Activated naive CD4-positive, alpha-beta T cell (primary cell): ENCODE measurements around the gene BRS3.

Source experiments
- DNase-seq, 4 experiments: peaks; one replicate each; lab custom pipeline; 2025; lab: John Stamatoyannopoulos, UW

Gene BRS3

DNA sequence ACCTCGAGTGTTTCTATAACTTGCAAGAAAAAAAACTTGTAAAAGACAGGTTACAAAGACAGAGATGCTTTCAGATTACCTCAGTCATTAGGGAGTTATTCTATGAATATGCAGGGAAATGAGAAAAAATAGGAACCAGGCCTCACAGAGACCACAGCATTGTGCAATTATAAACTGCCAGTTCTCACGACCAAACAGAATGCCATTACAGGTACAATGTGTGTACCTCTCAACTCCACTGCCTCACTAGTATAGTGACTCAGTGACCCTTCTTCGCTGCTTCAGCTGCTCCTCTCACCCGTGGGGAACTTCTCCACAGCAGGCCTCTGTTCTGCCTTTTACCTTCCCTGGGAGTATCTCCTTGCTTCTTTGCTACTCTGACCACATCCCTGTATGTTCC is 7.3 kb downstream of the BRS3 start:
- DNase-seq: no peak

DNA sequence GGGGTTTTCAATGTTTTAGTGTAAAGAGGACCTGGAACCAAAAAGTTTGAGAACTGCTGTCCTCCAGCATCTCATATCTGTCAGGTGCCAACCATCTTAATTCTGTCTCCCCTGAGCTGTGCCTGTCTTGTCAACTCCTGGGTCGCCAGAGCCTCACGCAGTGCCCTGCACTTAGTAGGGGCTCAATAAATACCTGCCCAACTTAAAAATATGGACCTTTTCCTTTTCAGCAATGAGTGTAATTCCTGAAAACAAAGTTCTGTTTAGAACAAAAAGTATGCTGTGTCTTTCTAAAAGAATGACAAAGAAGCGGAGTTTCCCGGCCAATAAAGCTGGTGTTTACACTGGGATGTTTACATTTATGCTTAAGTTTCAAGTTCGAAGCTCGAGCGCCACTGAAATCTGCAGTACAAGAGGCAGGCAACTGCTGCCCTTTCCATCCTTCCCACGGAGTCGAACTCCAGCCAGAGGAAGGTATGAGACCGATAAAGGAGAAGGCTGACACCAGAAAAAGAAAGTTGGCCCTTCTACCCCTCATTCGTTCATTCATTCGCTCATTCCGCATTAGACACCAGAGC is 8.5 kb downstream of the BRS3 start:
- DNase-seq: no peak

DNA sequence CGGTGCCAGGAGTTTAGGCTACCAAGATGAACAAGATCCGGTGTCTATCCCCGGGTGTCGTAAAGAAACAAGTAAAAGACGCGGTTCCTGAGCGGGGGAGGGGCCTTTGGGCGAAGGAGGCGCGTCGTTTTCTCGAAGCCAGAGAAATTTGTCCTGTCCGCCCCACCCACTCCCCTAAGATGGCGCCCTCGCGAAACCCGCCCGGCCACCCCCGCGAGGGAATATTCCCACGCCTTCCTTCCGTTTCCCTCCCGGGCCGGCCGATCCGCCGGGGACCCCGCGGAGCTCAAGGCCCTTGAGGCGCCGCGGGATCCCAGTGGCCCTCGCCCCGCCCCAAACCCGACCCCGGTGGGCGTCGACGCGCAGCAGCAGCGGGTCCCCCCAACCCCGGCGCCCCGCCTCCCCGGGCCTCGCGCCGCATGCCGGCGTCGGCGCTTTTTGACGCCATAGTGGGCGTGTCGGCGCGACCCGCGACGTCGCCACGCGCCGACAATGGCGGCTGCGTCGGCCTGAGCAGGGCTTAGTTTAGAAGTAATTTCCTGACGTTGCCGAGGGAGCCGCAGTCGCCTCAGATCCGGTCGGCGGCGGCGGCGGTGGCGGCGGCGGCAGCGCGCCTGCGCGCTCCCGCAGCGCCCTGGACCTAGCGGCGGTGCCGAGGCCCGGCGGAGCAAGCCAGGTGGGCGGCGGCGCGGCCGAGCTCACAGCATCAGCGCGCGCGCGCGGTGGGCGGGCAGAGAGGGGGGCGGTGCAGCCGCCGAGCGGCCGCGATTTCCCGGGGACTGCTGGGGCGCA is 9.2 kb downstream of the BRS3 start:
- DNase-seq: peak; percentile 57 to 82 (median 70)

DNA sequence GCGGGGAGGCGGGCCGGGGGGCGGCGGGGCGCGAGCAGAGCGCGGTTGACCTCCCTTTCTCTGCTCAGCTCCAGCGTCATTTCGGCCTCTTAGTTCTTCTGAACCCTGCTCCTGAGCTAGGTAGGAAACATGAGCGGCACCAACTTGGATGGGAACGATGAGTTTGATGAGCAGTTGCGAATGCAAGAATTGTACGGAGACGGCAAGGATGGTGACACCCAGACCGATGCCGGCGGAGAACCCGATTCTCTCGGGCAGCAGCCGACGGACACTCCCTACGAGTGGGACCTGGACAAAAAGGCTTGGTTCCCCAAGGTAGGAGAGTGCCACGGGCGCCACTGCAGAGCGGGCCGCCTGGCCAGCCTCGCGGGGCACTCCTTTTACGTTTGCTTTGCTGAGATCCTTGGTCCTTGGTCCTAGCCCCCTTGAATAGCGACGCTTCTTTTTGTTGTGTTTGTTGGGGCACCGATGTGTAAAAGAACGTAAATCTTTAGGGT is 9.9 kb downstream of the BRS3 start, which contains the start of gene HTATSF1:
Gene HTATSF1, plus strand, starts transcription at position 37 of the 497 bp plus-strand sequence. Its CDS starts 93 bp downstream, at position 130.
- DNase-seq: peak in 1 of 4 experiments; percentile 8

DNA sequence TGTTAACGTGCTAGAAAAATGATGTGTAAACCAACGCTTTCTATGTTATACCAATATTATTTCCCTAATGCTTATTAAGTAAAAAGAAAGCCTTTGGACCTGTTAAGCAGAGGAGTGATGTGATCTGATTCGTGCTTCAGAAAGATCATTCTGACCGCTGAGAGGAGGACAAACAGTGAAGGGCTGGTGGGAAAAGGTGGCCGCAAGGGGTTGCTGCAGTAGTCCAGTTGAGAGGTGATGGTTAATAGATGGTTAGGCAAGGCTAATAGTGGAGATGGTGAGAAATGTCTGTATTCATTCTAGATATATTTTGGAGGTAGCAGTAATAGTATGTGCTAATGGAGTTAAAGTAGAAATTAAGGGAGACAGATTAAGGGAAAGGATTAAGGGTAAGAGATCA is 31.3 kb downstream of the BRS3 start:
- no peak for DNase-seq

DNA sequence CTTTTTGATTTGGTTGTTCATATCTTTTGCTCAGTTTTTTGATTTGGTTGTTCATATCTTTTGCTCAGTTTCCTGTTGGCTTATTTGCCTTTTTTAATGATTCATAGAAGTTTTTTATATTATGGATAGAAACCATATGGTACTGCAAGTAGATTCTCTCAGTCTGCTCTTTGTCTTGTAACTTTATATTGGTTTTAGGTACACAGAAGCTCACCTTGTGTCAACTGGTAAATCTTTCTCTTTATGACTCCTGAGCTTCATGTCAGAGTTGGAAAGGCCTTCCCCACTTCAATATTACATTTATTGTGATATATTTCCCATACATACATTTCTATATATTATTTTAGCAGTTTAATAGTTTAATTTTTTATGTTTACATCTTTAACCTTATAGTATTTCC is 36.0 kb downstream of the BRS3 start:
- DNase-seq: no peak

DNA sequence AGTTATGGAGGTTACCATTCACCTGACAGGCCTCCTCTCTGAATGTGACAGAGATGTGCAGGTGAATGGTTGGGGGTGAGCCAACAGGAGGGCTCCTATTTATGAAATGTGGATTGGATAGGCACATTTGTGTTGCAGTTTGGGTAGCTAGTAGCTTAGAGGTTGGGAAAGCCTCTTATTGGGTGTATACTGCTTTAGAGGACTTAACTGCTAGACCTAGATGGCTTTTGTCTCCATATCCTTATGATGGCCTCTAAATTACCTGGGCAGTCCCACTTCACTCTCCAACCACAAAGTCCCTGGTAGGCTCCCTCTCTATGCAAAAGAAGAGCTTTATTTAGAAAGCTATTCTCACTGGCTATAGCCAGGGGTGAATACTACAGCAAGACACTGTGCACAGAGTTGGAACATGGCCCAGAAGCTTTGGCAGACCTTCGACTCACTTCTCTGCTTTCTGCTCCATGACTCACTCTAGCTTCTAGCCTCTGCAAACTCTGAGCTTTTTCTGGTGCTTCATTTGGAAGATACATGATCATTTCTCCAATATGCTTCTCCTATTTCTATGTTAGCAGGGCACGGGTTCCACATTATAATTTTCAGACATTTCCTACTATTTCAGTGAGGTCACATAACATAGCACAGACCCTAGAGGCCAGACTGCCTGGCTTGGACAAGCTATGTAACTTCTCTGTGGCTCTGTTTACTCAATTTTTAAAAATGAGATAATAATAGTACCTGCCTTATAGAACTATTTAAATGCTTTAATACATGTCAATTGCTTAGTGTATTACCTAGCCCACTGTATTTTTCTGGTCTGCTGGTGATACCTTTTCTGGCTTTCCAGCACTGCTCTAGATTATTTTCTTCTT is 38.2 kb downstream of the BRS3 start:
- DNase-seq: no peak

DNA sequence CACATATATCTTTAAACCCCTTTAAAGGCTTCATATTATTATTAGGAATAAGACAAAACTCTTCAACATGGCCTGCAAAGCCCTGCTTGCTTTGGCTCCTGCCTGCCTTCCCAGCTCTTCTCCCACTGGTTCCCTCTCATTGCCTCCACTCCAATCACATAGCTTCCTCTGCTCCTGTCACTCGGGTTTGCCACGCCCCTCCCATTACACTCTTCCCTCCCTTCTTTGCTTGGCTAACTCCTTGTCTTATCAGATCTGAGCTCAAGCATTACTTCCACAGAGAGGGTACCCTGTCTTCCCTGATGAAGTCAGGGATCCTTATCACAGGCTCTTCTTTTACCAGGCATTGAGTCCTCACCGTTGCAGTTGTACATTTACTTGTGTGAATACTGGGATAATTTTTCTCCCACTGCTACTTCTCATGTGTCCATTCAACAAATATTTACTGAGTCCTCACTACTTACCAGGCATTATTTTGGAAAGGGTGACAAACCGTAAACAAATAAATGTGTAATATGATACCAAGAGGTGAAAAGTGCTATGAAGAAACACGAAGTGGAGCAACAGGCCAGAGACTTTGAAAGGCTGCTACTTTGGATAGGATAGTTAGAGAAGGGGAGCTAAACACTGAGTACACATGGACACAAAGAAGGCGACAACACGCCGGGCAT is 41.0 kb downstream of the BRS3 start:
- DNase-seq: no peak

DNA sequence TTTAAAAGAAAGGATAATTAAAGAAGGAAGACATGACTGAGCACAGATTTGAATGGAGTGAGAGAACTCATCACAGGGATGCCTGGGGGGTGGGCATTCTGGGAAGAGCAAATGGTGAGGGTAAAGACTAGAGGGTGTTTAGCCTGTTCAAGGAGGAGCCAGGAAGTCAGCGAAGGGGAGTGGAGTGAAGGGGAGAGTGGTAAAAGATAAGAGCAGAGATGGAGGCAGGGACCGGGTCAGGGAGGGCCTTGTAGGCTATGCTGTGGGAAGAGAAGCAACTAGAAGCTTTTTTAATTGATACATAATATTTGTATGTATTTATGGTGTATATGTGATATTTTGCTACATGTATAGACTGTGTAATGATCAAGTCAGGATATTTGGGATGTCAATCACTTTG is 42.0 kb downstream of the BRS3 start:
- DNase-seq: no peak

DNA sequence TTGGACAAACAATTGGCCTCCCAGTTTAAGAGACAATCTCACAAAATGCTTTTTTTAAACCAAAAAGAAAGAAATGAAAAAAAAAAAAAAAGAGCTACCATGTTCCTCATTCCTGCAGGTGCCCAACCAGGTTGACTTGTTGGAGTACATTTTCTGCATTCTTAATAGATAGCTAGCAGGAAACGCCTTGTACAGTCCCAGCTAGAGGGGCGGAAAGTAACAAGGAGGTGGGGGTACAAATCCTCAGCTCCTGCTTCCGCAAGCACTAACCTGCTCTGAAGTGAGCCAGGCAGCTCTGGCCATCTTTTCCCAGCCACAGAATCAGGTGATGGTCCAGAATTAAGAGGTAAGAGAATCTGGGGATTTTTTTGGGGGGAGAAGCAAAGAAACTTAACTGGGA is 44.2 kb downstream of the BRS3 start, which contains the start of gene VGLL1:
Gene VGLL1, plus strand, starts transcription at position 265 of the 400 bp plus-strand sequence. CDS start 3,806 bp downstream, outside the sequence.
- no peak for DNase-seq

DNA sequence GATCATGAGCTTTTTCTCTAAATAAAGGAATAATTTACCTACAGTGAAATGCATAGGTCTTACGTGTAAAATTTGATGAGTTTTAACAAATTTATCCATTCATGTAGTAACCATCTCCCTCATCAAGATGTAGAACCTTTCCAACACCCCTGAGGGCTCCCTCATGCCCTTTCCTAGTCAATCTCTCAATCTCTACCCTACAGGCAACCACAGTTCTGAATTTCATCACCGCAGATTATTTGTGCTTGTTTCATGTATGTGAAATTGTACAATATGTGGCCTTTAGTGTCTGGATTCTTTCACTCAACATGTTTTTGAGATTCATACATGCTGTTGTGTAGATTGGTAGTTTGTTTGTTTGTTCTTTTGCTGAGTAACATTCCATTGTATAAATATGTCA is 46.4 kb downstream of the BRS3 start:
- no peak for DNase-seq

DNA sequence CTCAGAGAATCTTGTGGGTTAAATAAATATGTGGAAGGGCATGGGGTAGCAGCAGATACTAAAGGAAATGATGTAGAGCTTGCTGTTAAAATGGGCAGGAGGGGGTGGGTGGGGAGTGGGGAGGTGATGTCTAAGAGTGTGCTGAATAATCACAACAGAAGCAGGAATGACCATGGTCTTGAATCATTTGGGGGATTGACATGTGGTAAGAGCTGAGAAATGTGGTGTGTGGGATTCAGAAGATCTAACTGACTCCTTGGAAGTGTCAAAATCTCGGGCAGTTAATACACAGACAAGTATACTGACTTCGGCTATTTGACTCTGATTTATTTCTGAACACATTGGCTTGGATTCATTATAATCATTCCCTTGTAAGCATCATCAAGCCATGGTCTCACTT is 51.1 kb downstream of the BRS3 start:
- DNase-seq: no peak

DNA sequence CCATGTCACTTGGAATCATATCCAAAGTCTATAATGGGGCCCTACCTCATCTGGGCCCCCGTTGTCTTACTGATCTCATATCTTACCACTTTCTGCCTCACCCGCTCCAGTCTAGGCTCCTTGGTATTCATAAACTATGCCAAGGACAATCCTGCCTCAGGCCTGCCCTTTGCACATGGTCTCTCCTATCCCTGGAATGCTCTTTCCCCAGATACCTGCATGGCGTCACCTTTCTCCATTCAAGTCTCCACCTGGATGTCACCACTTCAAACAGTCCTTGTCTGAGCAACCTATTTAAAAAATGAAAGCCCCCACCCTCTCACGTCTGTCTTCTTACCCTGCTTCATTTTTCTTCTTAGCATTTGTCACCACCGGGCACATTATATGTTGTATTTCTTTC is 52.5 kb downstream of the BRS3 start:
- no peak for DNase-seq

DNA sequence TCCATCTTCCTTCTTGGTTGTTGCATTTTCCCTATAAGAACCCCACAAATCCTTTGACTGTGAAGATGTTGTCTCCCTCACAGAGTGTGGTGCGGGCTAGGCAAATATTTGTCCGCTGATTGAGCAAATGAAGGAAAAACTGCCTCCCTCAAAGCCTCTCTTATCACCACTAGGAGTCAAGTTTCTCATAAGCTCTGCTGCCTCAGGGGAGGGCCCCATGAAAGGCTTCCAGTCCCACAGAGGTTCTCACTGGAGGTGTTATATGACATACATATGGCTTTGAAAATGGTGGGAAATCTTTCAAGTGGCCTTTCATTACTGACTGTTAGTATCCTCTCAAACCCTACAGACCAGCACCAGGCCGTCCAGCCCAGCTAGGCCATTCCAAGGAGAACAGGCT is 53.5 kb downstream of the BRS3 start:
- DNase-seq: no peak

DNA sequence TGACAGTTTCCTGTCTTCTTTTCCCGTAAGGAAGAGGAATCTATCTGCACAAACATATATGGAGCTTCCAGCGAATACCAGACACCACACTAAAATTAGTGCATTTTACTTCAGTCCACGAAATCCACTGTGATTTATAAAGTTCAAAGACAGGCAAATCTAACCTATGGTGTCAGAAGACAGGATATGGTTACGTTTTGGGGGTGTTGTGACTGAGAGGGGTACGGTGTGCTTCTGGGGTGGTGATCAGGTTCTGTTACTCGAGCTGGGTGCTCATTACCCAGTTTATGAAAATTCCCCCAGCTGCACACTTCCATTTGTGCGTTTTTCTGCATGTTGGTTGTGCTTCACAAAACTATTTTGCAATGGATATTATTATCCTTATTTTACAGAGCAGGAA is 54.5 kb downstream of the BRS3 start:
- no peak for DNase-seq
